ENCODE measurements around the gene MPIG6B.

Gene MPIG6B

DNA sequence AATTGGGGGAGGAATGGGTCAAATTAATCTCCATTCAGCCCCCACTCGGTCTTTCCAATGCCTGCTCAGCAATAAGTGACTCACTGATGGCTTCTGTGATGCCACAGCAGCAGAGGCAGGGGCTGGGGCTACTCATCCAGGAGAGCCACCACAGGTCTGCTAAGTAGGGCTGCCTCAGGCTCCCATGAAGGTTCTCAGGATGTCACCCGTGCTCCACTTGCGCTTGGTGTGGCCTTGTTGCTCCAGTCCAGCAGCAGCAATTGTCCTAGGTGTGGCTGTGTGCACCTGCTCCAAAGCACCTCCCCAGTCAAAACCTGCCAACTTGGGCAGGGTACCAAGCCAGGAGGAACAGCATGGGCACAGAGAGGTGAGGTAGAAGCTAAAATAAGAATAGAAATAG, 1.0 kb upstream of the MPIG6B start:
- FAIRE-seq, result no peak

- no peak for FAIRE-seq
Observed at GRCh38 chr6:31723980-31724691, 963 bp downstream of the MPIG6B start.

- FAIRE-seq, result no peak
Observed at GRCh38 chr6:31725502-31726350, 2.6 kb downstream of the MPIG6B start.

DNA sequence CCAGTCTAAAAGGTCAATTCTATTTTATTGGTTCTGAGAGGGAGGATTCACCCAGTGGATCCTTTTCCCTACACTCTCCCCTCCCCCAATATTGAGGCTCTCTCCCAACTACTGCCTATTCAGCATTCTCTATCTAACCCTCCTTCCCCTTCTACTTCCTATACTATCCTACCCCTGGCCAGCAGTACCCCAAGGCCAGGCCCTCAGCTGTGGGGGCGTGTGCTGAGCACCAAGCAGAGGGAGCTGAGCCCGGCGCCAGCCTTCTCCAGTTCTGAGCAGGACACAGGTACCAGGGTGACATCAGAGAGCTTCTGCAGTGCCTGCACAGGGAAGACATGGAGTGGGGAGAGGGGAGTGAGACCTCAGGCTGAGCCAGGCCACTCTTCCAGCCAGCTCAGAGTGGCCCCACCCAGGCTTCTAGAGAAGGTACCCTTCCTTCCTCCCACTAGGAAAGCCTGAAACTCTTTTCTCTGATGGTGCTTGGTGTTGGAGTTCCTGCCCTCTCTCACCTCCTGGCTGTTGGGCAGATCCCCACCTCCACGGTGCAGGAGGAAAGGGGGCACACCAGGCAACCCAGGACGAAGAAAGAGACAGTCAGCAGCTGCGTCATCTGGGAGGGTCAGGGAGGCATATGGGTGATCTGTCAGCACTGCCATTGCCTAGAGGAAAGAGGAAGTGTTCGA, 4.0 kb downstream of the MPIG6B start:
- no peak for FAIRE-seq

DNA sequence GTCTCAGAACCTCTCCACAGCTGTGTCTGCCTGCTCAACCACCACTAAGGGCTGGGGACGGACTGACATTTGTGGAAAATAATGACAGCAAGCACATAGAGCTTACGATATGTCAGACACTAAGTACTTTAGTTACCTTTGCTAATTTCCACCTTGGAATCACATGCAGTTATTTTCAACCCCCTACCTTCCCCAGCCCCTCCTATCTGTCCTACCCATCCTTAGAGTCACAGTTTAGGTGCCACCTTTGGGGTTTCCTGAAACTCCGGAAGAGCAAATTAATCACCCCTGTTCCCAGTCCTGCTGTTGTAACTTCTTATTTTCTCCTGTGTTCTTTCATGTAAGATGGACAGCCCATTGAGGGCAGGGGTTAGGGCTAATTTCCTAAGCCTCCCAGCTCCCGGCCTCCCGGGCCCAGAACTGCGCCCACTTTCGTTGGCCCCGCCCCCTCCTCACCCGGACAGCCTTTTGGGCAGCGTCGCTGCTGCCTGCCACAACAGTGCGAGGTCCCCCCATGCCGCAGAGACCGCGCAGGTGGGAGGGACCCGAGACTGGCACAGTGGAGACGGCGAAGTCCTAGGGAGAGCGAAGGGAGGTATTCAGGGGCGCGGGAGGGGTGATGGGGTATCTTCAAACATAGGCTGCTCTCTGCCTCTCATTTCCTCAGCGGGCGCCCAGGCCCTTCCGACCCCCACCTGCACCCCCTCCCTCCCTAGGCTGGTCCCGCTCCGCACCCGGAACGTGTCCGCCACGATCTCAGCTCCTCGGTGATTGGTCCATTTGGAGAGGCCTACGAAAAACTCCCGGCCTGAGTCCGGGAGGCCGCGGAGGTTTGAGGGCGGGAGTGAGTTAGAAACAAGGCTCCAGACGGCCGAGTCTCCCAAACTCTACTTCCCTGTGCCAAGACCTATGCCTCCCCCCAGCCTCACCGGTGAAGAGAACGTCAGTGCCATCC, 4.8 kb downstream of the MPIG6B start:
- no peak for FAIRE-seq

GRCh38 chr6:31728767-31729514, 5.8 kb downstream of the MPIG6B start, which contains the start of gene DDAH2:
DDAH2 (minus strand) TSS chr6:31729299; CDS start chr6:31729161, 138 bp downstream.
- FAIRE-seq, result no peak

DNA sequence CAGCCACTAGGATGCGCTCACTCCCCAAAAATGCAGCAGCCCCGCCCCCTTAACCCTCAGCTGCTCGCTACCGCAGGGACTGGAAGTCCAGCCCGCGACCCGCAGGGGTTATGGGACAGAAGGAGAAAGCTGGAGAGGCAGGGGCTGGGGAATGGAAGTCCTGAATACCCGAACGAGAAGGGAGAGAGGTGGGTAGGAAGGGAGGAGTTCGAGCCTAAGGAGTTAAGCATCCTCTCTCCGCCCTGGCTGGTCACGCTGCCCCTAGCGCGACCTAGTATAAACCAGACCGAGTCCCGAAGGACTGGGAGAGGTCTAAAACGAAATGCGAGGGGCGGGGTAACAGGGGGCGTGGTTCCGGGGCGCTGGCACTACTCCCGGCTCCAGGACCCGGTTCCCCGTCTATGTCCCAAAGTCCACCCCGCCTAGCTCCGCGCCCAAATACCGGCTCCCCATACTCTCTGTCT, 6.4 kb downstream of the MPIG6B start:
- no peak for FAIRE-seq

GRCh38 chr6:31729979-31730630, 6.9 kb downstream of the MPIG6B start:
- FAIRE-seq, result no peak

DNA sequence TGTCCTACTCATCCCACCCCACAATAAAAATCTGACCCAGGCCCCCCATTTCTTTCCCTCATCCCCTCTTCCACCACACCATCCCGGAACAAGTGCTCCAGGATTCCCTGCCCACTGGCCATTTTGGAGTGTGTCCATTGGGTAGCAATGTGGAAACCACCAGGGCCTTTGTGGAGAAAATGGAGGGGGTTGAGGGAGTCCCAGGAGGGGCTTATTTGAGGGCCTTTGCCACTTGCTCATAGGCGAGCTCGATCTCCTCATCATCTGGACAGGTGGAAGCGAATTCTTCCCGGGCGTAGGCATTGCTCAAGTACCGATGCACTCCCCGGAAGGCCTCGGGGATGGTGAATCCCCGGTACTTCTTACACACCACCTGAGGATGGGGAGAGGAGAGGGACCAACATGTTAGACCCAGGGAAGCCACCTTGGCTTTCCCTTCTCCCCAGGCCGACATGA, 7.5 kb downstream of the MPIG6B start:
- FAIRE-seq, result no peak

DNA sequence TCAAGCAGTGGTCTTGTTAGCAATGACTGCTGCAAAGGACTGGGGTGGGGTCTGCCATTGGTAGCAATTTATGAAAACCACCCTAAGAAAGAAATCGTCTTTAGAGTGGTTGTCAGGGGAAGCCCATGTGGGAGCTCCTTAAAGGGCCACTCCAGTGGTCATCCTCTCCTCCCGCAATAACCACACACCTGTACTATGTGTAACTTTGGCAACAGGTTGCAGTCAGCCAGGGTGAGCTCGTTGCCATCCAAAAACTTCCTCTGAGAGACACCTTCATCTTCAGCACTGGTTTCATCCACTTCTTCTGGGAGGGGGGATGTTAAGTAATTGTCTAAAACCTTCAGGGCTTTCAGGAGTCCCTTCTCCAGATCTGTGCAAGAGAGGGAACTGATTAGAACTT, 8.9 kb downstream of the MPIG6B start:
- FAIRE-seq, result no peak

- no peak for FAIRE-seq
Observed at GRCh38 chr6:31733734-31734133, 10.6 kb downstream of the MPIG6B start.

DNA sequence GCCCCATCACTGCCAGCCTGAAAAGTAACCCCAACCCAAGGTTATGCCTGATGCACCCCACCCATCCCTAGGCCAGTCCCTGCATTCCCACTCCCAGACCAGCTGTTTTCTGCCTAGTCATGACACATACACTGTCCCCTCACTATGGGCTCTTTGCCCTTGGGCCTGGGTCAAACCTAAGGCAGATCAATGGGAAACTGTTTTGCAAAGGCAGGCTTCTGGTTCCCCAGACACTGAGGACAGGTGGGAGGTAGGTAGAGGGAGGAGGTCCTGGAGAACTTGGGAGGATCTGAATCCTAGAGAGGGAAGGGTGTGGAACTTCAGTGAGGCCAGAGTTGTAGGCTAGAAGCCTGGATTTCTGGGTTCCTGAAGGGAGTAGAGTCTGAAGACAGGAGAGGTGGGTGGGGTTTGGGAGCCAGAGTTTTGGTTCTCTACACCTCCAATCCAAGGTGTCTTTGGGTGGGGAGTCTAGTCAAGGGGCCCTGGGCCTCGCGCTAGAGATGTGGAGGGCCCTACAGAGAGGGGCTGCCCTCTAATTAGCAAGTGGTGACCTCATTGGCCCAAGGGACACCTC, 11.2 kb downstream of the MPIG6B start:
- no peak for FAIRE-seq

GRCh38 chr6:31734821-31735406, 11.7 kb downstream of the MPIG6B start:
- no peak for FAIRE-seq

DNA sequence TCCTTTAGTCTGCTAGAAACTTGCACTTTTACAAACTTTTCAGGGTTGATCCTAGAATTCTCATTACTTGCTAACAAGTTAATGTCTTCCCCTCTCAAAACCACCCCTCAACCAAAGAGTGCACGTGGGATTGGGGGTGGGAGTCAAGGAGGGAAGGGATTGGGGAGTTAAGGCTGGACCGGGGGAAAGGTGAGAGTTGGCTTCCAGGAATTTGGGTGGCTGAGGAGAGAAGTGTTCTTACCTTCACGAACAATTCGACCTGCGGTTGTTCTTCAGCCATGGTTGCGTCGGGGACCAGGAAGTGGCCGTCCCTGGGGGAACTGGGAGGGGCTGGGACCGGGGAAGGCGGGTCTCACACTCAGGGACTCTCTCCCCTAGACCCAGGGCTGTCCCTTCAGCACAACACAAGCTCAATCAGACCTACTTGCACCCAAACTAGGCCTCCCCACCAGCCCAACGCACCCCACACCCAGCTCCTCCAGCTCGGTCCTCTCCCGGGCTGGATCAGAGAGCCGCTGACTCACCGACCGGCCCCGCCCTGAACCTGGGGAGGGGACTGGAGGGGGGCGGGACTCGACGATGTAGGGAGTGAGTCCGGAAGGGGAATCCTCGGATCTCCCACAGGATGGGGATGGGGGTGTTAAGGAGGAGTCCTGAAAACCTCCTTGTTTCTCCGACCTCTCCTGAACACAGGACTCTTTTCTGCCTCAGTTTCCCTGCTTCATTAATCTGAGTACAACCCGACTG, 13.0 kb downstream of the MPIG6B start, which contains the start of gene CLIC1:
Gene CLIC1 (minus strand): TSS at position 510 of the 747 bp plus-strand sequence. CDS start 230 bp downstream, at position 280.
- FAIRE-seq, result no peak

DNA sequence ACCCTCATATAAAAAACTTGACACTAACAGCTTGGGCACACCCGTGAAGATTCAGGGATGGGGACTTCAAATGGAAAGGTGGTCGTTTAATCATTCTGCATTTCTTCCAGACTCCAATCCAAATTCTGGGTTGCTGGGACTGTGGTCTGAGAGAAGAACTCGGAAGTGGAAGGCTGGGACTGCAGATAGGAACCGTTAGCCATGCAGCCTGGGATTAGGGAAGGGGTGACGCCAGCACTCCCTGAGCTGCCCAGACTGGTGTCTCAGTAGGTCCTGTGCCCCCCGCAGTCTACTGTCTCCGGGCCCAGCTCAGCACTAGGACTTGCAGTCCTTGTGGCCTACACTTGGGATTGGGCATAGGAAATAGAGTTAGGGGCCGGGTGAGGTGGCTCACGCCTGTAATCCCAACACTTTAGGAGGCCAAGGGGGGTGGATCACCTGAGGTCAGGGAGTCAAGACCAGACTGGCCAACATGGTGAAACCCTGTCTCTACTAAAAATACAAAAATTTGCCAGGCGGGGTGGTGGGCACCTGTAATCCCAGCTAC, 13.7 kb downstream of the MPIG6B start:
- FAIRE-seq, result no peak

- FAIRE-seq, result no peak
Observed at GRCh38 chr6:31737315-31737990, 14.3 kb downstream of the MPIG6B start.

DNA sequence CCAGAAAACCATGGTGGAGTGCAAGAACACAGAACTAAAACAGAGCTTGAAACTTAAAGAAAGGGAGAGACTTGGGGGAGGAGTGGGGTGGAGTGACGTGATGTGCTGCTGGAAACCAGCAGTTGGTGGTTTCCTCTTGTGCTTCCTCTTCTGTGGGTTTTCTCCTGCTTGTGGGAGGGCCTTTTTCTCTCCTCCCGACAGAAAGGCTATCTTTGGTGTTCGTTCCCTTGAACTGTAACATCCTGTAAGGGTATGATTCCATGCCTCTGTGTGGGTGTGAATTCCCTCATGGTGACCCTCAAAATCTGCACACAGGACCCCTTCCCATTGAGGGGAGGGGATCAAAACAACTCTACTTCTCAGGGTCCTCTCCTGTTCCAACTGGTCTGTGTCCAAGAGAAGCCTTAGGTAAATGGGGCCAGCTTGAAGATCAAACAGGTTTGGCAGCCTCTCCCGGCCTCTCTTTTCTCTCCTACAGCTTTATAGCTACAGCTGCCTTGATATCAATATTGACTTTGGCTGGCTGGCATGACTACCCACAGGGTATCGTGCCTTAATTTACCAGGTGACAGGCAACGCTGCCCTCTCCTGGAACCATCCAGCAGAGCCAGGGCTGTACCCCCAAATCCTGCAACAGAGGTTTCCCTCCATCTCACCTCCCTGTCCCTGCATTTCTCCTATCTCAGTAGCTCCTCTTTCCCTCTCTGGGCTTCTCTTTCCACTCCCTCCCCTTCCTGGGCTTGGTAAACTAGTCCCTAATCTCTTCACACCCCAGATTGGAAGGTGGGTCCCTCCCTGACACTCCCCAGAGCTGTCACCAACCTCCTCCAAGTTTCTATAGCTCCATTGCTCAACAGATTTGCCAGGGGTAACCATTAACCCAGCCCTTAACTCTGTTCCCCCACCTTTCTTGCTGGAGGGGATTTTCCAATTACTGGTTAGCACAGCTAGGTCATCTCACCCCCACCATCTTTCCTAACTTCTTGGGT, 15.1 kb downstream of the MPIG6B start:
- FAIRE-seq, result no peak

Data from colon (tissue), 2 donors.